HG03378 (cell line): ENCODE results near the gene ZNF665.
"Not testable (repeated sequence)": the region's sequence is repeated elsewhere in the genome, so short reads cannot be mapped to it uniquely, and the experiment has no call there.

Source experiments
- ATAC-seq: cut with Tn5 transposase; IDR thresholded peaks from one replicate; pipeline ENCODE4 v1.9.1; 2021; ENCODE audit warnings: mild to moderate bottlenecking, moderate library complexity; ENCODE audit not compliant: unreplicated experiment

The ZNF665 gene

GRCh38 chr19:53192771-53193534, at the start of gene ZNF665:
Gene ZNF665, minus strand, starts transcription at chr19:53193358. Its CDS starts 10,460 bp downstream, at chr19:53182898.
- no peak for ATAC-seq

- no peak for ATAC-seq
These were observed 44.1 kb upstream of the ZNF665 start for GRCh38 chr19:53237114-53237777.

GRCh38 chr19:53224606-53225005, 31.4 kb upstream of the ZNF665 start:
- no peak for ATAC-seq

GRCh38 chr19:53222716-53223115, 29.6 kb upstream of the ZNF665 start:
- not testable (repeated sequence) for ATAC-seq

GRCh38 chr19:53212703-53213320, 19.7 kb upstream of the ZNF665 start:
- ATAC-seq = no peak

GRCh38 chr19:53211554-53211953, 18.4 kb upstream of the ZNF665 start:
- not testable (repeated sequence) for ATAC-seq

- ATAC-seq = no peak
These were observed 3.7 kb upstream of the ZNF665 start for GRCh38 chr19:53196777-53197396.

- ATAC-seq = no peak
These were observed 2.2 kb upstream of the ZNF665 start for GRCh38 chr19:53195265-53195903.

GRCh38 chr19:53193535-53194222, 521 bp upstream of the ZNF665 start:
- ATAC-seq = no peak

GRCh38 chr19:53190253-53190652, 2.9 kb downstream of the ZNF665 start:
- no peak for ATAC-seq

GRCh38 chr19:53189691-53190198, 3.4 kb downstream of the ZNF665 start:
- ATAC-seq = not testable (repeated sequence)

- not testable (repeated sequence) for ATAC-seq
These were observed 7.8 kb downstream of the ZNF665 start for GRCh38 chr19:53185155-53185882.

- ATAC-seq = no peak
These were observed 9.9 kb downstream of the ZNF665 start for GRCh38 chr19:53183146-53183764.

- ATAC-seq = no peak
These were observed 11.0 kb downstream of the ZNF665 start for GRCh38 chr19:53182202-53182601.

GRCh38 chr19:53177986-53178385, 15.2 kb downstream of the ZNF665 start:
- ATAC-seq = no peak

GRCh38 chr19:53172889-53173288, 20.3 kb downstream of the ZNF665 start:
- no peak for ATAC-seq

- no peak for ATAC-seq
These were observed 27.5 kb downstream of the ZNF665 start for GRCh38 chr19:53165691-53166091.

GRCh38 chr19:53161123-53161522, 32.0 kb downstream of the ZNF665 start:
- no peak for ATAC-seq

- no peak for ATAC-seq
These were observed 32.8 kb downstream of the ZNF665 start for GRCh38 chr19:53160350-53160749.
